Measurements from ENCODE around the gene LY6G5C.

Gene LY6G5C

DNA sequence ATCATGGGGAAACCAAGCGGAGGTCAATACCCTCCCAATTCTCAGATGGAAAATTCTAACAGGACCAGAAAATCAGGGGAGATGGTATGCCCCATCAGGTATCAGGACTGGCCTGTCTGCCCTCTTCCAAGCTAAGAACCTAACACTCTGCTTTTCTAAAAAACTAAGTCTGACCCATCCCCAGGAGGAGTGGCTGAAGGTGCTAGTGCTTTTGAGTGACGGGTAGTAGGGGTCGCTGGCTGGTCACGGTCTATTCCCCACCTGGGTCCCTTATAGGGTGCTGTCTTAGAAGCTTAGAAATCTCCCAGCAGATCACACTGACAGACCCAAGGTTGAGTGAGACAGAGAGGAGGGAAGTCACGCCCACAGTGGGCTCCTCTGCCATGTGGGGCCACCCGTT, 12.7 kb upstream of the LY6G5C start:
- Histone ChIP-seq H2AFZ (ENCODE audit: low read length) (no peak overlapping the region), H4K20me1 (ENCODE audit: insufficient read depth, low read length) (no peaks in the 10 kb centered on the region), H3K4me1 (ENCODE audit: low read length) (no peaks in the 10 kb centered on the region), H3K9ac (ENCODE audit: low read length) (no peak overlapping the region), H3K79me2 (ENCODE audit: low read length) (0 out of 2 replicates have a peak, but pooled peaks cover 5% of the 10 kb centered on the region), H3F3A (ENCODE audit: insufficient read depth, low read length) (no peaks in the 10 kb centered on the region), H3K36me3 (replicated peaks; ENCODE audit: insufficient read depth, low read length) (no peaks in the 10 kb centered on the region), H3K27me3 (replicated peaks; ENCODE audit: insufficient read depth, low read length) (no peaks in the 10 kb centered on the region), H3K4me2 (ENCODE audit: low read depth, low read length) (no peak overlapping the region), H3K4me3 (ENCODE audit: low read length) (no peak overlapping the region), H3K9me2 (replicated peaks; ENCODE audit: insufficient read depth, low read length) (no peaks in the 10 kb centered on the region), H3K27ac (ENCODE audit: low read length) (no peak overlapping the region), H3K9me3 (replicated peaks; ENCODE audit: insufficient read depth, low read length) (no peaks in the 10 kb centered on the region)
- DNase-seq, result no peak
- TF ChIP-seq EZH2phosphoT487 (IDR thresholded peaks at IDR 0.05; ENCODE audit: low read length) (no peak), EZH2 (optimal IDR thresholded peaks at IDR 0.05; ENCODE audit: low read depth, low read length) (no peak)
- TF ChIP-seq, protein P1, sequence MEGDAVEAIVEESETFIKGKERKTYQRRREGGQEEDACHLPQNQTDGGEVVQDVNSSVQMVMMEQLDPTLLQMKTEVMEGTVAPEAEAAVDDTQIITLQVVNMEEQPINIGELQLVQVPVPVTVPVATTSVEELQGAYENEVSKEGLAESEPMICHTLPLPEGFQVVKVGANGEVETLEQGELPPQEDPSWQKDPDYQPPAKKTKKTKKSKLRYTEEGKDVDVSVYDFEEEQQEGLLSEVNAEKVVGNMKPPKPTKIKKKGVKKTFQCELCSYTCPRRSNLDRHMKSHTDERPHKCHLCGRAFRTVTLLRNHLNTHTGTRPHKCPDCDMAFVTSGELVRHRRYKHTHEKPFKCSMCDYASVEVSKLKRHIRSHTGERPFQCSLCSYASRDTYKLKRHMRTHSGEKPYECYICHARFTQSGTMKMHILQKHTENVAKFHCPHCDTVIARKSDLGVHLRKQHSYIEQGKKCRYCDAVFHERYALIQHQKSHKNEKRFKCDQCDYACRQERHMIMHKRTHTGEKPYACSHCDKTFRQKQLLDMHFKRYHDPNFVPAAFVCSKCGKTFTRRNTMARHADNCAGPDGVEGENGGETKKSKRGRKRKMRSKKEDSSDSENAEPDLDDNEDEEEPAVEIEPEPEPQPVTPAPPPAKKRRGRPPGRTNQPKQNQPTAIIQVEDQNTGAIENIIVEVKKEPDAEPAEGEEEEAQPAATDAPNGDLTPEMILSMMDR (IDR thresholded peaks at IDR 0.05; ENCODE audit: low read length), result no peak

DNA sequence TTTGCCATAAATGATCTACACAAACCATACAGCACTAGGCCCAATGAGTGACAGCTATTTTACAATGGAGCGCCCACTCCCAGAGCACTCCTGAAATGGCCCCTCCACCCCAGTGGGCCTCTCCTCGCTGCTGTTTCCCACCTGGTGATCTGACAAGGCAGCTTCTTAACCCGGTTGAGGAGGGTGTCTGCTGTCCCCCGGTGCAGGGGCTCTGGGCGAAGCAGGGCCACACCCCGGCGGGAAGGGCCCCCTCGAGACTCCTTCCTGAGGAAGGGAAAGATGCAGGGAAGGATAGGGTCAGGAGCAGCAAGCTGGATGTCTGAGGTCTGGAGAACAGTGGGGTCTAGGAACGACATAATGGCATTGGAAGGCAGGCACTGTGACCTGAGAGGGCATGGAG, 12.0 kb upstream of the LY6G5C start:
- Histone ChIP-seq H3K4me3 (ENCODE audit: low read length) (no peak overlapping the region), H3K9me2 (replicated peaks; ENCODE audit: insufficient read depth, low read length) (no peaks in the 10 kb centered on the region), H3K36me3 (replicated peaks; ENCODE audit: insufficient read depth, low read length) (no peaks in the 10 kb centered on the region), H3K9me3 (replicated peaks; ENCODE audit: insufficient read depth, low read length) (no peaks in the 10 kb centered on the region), H3K27ac (ENCODE audit: low read length) (no peak overlapping the region), H3F3A (ENCODE audit: insufficient read depth, low read length) (no peaks in the 10 kb centered on the region), H3K4me1 (ENCODE audit: low read length) (no peaks in the 10 kb centered on the region), H4K20me1 (ENCODE audit: insufficient read depth, low read length) (no peaks in the 10 kb centered on the region), H3K9ac (ENCODE audit: low read length) (no peak overlapping the region), H3K79me2 (ENCODE audit: low read length) (0 out of 2 replicates have a peak, but pooled peaks cover 5% of the 10 kb centered on the region), H3K27me3 (replicated peaks; ENCODE audit: insufficient read depth, low read length) (no peaks in the 10 kb centered on the region), H2AFZ (ENCODE audit: low read length) (no peak overlapping the region), H3K4me2 (ENCODE audit: low read depth, low read length) (no peak overlapping the region)
- TF ChIP-seq, protein P1 (IDR thresholded peaks at IDR 0.05; ENCODE audit: low read length), result no peak
- TF ChIP-seq EZH2phosphoT487 (IDR thresholded peaks at IDR 0.05; ENCODE audit: low read length), result no peak
- no peak for TF ChIP-seq EZH2 (optimal IDR thresholded peaks at IDR 0.05; ENCODE audit: low read depth, low read length)
- no peak for DNase-seq

DNA sequence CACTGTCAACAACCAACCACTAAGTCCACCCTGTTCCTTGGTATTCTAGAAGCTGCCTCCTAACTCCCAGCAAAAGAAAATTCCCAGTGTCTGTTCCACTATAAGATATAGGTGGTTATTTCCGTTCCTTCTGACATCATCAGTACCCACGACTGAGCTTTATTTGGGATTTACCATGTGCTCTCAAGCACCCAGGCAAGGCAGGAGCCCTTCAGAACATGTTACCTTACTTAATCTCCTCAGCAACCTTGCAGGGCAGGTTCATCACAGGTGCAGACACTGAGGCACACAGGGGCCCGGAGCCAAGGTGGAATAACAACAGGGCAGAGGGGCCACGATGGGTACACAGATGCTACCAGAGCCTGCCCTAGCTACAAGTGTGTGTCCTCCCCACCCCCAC, 11.5 kb upstream of the LY6G5C start:
- no peaks in the 10 kb centered on the region for H4K20me1 ChIP-seq (ENCODE audit: insufficient read depth, low read length)
- DNase-seq, result no peak
- no peaks in the 10 kb centered on the region for H3K36me3 ChIP-seq (replicated peaks; ENCODE audit: insufficient read depth, low read length)
- no peaks in the 10 kb centered on the region for H3K9me3 ChIP-seq (replicated peaks; ENCODE audit: insufficient read depth, low read length)
- no peak overlapping the region for H3K9ac ChIP-seq (ENCODE audit: low read length)
- TF ChIP-seq, protein P1 (IDR thresholded peaks at IDR 0.05; ENCODE audit: low read length), result no peak
- TF ChIP-seq EZH2 (optimal IDR thresholded peaks at IDR 0.05; ENCODE audit: low read depth, low read length) (no peak), EZH2phosphoT487 (IDR thresholded peaks at IDR 0.05; ENCODE audit: low read length) (no peak)
- H3K27ac ChIP-seq (ENCODE audit: low read length), result no peak overlapping the region
- no peak overlapping the region for H3K4me3 ChIP-seq (ENCODE audit: low read length)
- H3K79me2 ChIP-seq (ENCODE audit: low read length), result 0 out of 2 replicates have a peak, but pooled peaks cover under 1% of the 10 kb centered on the region
- no peaks in the 10 kb centered on the region for H3K27me3 ChIP-seq (replicated peaks; ENCODE audit: insufficient read depth, low read length)
- no peaks in the 10 kb centered on the region for H3K4me1 ChIP-seq (ENCODE audit: low read length)
- no peak overlapping the region for H3K4me2 ChIP-seq (ENCODE audit: low read depth, low read length)
- H2AFZ ChIP-seq (ENCODE audit: low read length), result no peak overlapping the region
- no peaks in the 10 kb centered on the region for H3K9me2 ChIP-seq (replicated peaks; ENCODE audit: insufficient read depth, low read length)
- no peaks in the 10 kb centered on the region for H3F3A ChIP-seq (ENCODE audit: insufficient read depth, low read length)
